IPS-15b (cell line): ENCODE data around the gene SVEP1.

Experiments
- H3K27me3 ChIP-seq: one replicate; pipeline ENCODE4 v1.6.1; 2013; ENCODE audit warnings: low read length; ENCODE audit not compliant: control insufficient read depth, insufficient read depth
- H3K36me3 ChIP-seq: one replicate; pipeline ENCODE4 v1.6.1; 2013; ENCODE audit warnings: low read length; ENCODE audit not compliant: control insufficient read depth, insufficient read depth
- H3K4me1 ChIP-seq: one replicate; pipeline ENCODE4 v1.6.1; 2013; ENCODE audit warnings: mild to moderate bottlenecking, low read length; ENCODE audit not compliant: control insufficient read depth, insufficient read depth
- H3K4me3 ChIP-seq: one replicate; pipeline ENCODE4 v1.5.1; 2013; ENCODE audit warnings: low read depth, low read length
- H3K9ac ChIP-seq: one replicate; pipeline ENCODE4 v1.6.1; 2013; ENCODE audit warnings: low read depth, mild to moderate bottlenecking, low read length
- H3K9me3 ChIP-seq: one replicate; pipeline ENCODE4 v1.6.1; 2013; ENCODE audit warnings: mild to moderate bottlenecking, low read length; ENCODE audit not compliant: control insufficient read depth, insufficient read depth

Gene SVEP1

DNA sequence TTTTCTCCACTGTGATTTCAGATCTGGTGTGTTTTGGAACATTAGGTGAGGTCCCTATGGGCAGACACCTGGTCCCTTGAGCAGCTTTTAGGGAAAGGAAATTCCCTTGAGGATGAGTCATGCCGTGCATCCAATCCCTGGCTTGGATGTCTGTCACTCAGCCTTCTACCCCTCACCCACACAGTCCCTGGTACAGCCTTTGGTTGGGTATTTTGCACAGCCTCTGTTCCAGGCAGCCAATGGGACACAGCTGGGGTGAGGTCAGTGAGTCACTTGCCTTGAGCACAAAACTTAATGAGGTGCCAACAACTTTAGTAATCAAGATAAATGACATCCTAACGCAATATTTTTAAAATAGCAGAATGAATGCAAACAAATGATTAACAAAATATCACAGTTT is 22.7 kb upstream of the SVEP1 start:
- no peaks in the 10 kb centered on the region for H3K27me3 ChIP-seq
- no peak overlapping the region for H3K4me3 ChIP-seq

DNA sequence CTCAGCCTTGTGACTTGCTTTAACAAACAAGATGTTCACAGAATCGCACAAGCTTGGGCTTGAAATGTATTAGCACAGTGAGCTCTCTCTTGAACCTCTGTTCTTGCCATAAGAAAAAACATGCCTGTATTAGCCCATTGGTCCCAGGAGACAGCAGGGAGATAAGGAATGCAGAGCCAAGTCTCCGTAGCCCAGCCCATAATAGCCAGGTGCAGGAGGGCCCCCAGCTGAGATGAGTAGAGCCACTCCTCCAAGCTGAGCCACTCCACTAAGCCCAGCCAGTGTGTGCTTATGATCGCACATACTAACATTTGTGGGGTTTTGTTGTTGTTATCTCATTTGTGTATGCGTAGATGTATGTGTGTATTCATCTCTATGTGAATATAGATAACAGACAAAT is 21.6 kb upstream of the SVEP1 start:
- no peak overlapping the region for H3K4me3 ChIP-seq
- H3K27me3 ChIP-seq, result no peaks in the 10 kb centered on the region
- H3K9ac ChIP-seq, result no peak overlapping the region
- no peaks in the 10 kb centered on the region for H3K9me3 ChIP-seq
- H3K4me1 ChIP-seq, result peaks cover 6% of the 10 kb centered on the region
- no peaks in the 10 kb centered on the region for H3K36me3 ChIP-seq

More for the DNA sequence above, 22.7 kb upstream of the SVEP1 start:
- Histone ChIP-seq H3K36me3 (no peaks in the 10 kb centered on the region), H3K9me3 (no peaks in the 10 kb centered on the region), H3K4me1 (peaks cover 6% of the 10 kb centered on the region), H3K9ac (no peak overlapping the region)

DNA sequence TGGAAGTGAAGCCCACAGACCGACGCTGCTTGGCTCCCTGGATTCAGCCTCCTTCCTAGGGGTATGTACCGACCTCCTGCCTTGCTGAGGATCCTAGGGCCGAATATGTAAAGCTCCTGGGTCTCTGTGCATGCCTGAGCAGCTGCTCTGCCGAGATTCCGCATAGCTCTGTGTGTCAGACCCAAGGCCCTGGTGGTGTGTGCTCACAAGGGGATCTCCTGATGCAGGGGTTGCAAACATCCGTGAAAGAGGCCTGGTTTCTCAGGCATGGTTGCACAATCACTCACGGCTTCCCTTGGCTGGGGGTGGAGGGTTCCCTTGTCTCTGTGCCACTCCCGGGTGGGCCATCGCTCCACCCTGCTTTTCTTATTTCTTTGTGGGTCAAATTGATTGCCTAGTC is 19.9 kb upstream of the SVEP1 start:
- Histone ChIP-seq H3K36me3 (no peaks in the 10 kb centered on the region), H3K27me3 (no peaks in the 10 kb centered on the region), H3K4me3 (no peak overlapping the region), H3K9ac (no peak overlapping the region), H3K4me1 (peaks cover 6% of the 10 kb centered on the region), H3K9me3 (no peaks in the 10 kb centered on the region)

DNA sequence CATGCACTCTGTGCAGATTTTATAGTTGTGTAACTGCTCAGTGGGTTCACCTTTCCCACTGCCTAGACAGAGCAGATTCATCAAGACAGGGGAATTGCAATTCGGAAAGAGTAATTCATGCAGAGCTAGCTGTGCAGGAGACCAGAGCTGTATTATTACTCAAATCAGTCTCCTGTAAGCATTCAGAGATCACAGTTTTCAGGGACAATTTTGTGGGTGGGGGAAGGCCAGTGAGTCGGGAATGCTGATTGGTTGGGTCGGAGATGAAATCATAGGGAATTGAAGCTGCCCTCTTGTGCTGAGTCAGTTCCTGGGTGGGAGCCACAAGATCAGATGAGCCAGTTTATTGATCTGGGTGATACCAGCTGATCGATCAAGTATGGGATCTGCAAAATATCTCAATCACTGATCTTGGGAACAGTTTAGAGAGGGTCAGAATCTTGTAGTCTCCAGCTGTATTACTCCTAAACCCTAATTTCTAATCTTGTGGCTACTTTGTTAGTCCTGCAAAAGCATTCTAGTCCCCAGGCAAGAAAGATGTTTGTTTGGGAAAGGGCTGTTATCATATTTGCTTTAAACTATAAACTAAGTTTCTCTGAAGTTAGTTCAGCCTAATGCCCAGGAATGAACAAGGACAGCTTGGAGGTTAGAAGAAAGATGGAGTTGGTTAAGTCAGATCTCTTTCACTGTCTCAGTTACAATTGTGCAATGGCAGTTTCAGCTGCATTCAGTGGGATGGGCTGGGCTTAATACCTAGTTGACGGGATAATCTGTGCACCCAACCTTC is 12.7 kb upstream of the SVEP1 start:
- Histone ChIP-seq H3K9me3 (no peaks in the 10 kb centered on the region), H3K27me3 (no peaks in the 10 kb centered on the region), H3K9ac (no peak overlapping the region), H3K36me3 (no peaks in the 10 kb centered on the region), H3K4me1 (peaks cover 3% of the 10 kb centered on the region), H3K4me3 (no peak overlapping the region)

DNA sequence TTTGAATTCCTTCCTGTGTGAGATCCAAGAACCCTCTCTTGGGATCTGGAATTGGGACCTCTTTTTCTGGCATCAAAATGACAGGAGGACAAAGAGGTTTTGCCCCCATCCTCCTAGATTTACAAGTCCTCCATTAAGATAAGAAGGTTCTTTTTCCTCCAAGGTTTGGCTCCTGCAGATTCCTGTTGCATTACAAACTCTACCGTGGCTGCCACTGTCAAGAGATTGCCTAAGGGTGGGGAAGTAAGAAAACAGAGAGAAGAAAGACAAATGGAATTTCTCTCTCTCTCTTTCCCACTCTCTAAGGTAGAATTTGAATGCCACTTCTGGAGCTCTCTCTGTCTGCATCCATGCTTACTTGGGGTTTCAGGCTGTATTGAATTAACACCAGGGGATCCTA is 12.0 kb upstream of the SVEP1 start:
- Histone ChIP-seq H3K4me3 (no peak overlapping the region), H3K4me1 (peaks cover 3% of the 10 kb centered on the region), H3K27me3 (no peaks in the 10 kb centered on the region), H3K9ac (no peak overlapping the region), H3K9me3 (no peaks in the 10 kb centered on the region), H3K36me3 (no peaks in the 10 kb centered on the region)

DNA sequence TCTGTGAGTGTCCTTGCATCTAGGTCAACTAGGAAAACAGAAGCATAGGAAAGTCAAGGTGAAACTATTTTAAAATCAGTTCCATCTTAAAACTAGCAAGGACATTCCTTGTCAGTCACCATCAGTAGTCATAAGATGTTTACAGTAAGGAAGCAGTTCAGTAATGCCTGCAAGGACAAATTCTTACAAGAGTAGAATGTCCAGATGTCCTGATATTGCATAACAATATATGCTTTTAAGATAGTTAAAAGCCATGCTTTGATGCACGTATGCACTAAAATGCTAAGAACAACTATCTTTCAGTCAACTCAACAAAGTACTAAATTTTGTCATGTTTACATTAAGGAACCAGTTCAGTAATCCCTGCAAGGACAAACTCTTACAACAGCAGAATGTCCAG is 11.3 kb upstream of the SVEP1 start:
- H3K4me1 ChIP-seq, result peaks cover 3% of the 10 kb centered on the region

DNA sequence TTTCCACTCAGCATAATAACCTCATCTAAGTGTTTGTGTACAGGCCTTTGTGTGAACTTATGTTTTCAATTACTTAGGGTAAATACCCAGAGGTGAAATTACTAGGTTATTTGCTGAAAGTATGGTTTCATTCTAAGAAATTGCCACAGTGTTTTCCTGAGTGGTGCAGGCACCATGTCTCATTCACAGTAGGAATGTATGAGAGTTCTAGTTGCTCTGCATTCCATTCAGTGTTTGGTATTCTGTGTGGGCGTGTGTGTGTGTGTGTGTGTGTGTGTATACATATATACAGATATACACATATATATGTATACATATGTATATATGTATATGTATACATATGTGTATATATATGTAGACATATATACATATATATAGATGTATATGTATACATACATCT is 8.8 kb upstream of the SVEP1 start:
- H3K4me3 ChIP-seq, result no peak overlapping the region
- peaks cover 3% of the 10 kb centered on the region for H3K4me1 ChIP-seq
- H3K27me3 ChIP-seq, result no peaks in the 10 kb centered on the region
- H3K36me3 ChIP-seq, result no peaks in the 10 kb centered on the region
- no peak overlapping the region for H3K9ac ChIP-seq
- H3K9me3 ChIP-seq, result no peaks in the 10 kb centered on the region

More for the DNA sequence above, 11.3 kb upstream of the SVEP1 start:
- Histone ChIP-seq H3K4me3 (no peak overlapping the region), H3K9ac (no peak overlapping the region), H3K9me3 (no peaks in the 10 kb centered on the region), H3K36me3 (no peaks in the 10 kb centered on the region), H3K27me3 (no peaks in the 10 kb centered on the region)

DNA sequence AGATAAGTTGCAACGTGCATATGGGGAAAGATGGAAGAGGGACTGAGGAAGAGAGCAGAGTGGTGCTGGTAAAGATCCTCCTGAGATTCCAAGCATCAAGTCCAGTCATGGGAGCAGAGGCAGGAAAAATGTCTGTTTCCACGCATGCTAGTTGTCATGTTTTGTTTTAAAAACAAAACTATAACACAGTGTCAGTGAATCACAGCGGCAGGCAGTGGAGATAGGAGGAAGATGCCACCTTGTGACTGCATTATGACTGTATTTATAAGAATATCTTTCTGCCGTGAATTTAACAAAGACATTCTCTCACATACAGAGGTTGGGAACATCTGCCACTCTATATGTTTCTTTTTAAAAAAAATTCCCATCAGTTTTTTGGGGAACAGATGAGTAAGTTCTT is 3.7 kb upstream of the SVEP1 start:
- peaks cover 38% of the 10 kb centered on the region for H3K27me3 ChIP-seq
- no peak overlapping the region for H3K4me3 ChIP-seq
- H3K9me3 ChIP-seq, result no peaks in the 10 kb centered on the region
- no peak overlapping the region for H3K9ac ChIP-seq
- no peaks in the 10 kb centered on the region for H3K36me3 ChIP-seq
- H3K4me1 ChIP-seq, result peaks cover 9% of the 10 kb centered on the region

DNA sequence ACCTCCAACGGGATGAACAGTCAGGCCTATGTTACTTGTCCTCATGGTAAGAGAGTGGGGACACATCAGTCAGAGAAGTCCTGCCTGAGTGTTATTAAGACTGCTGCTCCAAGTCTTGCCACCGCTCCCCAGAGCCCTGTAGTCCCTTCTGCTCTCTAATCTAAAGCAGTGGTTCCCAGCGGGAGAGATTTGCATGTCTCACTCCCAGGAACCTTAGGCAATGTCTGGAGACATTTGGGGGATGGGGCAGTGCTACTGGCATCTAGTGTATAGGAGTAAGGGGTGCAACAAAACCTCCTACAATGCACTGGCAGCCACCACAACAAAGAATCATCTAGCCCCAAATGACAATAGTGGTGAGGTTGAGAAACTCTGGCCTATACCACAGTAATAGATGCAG is 2.6 kb upstream of the SVEP1 start:
- H3K9me3 ChIP-seq, result no peaks in the 10 kb centered on the region
- H3K9ac ChIP-seq, result no peak overlapping the region
- peaks cover 9% of the 10 kb centered on the region for H3K4me1 ChIP-seq
- no peak overlapping the region for H3K4me3 ChIP-seq
- H3K27me3 ChIP-seq, result peaks cover 49% of the 10 kb centered on the region
- no peaks in the 10 kb centered on the region for H3K36me3 ChIP-seq

DNA sequence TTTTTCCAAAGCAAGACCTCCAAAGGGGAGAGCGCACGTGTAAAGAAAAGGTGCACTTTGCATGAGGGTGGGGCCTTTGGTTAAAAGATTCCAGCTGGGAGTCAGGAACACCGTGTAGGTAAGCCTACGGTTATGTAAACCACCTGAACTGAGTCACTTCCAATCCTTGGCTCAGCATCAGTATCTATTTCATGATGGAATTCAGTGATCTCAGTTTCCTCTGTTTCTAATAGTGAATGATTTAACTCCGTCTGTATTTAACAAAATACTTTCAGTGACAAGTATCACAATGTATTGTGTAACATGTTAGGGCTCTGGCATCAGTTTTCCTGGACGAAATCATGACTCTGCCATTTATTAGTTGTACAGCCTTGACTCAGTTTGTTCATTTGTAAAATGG is 1.3 kb upstream of the SVEP1 start:
- Histone ChIP-seq H3K4me3 (peak overlapping the region; percentile 80), H3K9me3 (no peaks in the 10 kb centered on the region)

DNA sequence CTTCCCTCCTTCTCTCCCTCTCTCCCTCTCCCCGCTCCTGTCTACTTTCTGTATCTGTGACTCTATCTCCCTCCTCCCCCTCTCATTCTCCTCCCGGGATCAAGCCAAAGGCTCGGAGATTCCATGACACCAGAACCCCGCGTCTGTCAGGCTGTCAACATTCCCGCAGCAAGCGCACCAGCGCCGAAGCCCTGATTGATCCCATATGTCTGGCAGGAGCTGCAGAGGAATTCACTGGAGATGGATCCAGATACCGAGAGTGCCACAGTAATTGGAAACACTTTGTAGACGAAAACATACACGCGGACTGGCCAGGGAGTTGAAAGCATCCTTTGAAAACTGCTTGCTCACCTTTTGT is 300 bp upstream of the SVEP1 start:
- Histone ChIP-seq H3K36me3 (no peaks in the 10 kb centered on the region), H3K9ac (no peak overlapping the region), H3K4me1 (peaks cover 9% of the 10 kb centered on the region), H3K4me3 (peak overlapping the region; percentile 80), H3K9me3 (no peaks in the 10 kb centered on the region), H3K27me3 (peaks cover 52% of the 10 kb centered on the region)

More for the DNA sequence above, 1.3 kb upstream of the SVEP1 start:
- Histone ChIP-seq H3K9ac (no peak overlapping the region), H3K4me1 (peaks cover 9% of the 10 kb centered on the region), H3K36me3 (no peaks in the 10 kb centered on the region), H3K27me3 (peaks cover 52% of the 10 kb centered on the region)

DNA sequence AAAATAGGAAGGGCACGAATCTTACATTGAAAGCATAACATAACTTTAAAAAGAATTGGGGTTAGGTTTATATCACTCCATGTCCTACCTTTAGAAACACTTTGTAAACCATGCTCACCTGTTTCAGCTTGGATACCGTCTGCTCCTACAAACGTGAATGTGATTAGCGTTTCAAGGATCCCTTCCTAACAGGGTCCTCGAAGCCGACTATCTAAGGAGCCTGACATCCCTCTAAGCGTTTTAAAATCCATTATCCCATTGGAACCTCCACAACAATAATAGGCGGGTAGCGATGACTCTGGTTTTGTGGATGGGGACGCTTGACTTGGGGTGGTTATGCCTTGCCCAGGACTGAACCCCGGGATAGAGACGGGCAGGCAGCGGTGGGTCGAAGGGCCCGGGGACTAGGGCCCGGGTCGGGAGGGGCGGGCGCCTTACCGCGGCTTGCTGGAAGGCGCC is 937 bp downstream of the SVEP1 start:
- no peaks in the 10 kb centered on the region for H3K36me3 ChIP-seq
- H3K9ac ChIP-seq, result no peak overlapping the region
- H3K27me3 ChIP-seq, result peaks cover 52% of the 10 kb centered on the region
- peaks cover 9% of the 10 kb centered on the region for H3K4me1 ChIP-seq
- H3K9me3 ChIP-seq, result no peaks in the 10 kb centered on the region
- peak overlapping the region; percentile 80 for H3K4me3 ChIP-seq
